Right forelimb (tissue), 1 donor: ENCODE data around the gene ANKRD18A.

Experiments
- DNase-seq: peaks from one replicate; pipeline ENCODE4 v3.0.0-alpha.2; 2018

Gene ANKRD18A

DNA sequence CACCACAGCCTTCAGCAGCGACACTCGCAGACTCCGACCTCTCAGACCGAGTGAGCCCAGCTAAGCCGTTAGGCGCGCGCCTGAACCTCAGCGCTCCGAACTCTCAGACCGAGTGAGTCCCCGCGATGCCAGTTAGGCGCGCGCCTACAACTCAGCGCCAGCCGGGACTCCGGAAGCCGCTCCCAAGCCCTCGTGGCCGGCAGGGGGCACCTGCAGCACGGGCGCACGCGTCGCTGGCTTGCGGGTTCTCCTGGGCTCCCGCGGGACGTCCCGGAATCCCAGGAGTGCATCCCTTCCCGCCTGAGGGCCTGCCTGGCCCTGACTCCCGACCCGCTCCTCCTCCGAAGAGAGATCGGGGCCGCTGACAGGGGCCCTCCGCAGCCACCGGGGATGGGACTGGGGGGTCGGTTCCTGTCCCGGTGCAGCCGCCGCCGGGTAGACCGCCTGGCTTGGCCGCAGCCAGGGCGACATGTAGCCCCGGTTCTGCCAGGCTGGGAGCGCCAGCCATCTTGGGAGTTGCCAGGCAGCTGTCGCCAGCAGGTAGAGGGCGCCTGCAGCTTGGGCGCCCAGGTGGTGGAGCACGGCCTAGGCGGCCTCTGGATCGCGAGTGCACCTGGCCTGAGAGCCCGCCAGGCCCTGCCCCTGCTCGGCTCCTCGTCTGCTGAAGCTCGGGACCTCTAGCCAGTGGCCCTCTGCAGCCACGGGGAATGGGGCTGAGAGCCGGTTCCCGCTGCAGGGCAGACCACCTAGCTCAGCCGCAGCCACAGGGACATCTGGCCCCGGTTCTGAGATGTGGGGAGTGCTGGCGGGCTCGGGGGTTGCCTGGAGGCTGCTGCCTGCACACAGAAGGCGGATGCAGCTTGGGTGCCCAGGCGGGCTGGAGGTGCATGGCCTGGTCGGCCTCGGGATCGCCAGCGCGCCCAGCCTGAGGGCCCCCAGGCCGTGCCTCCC, at the start of gene ANKRD18A:
TSS of gene ANKRD18A (minus strand) at position 114 of the 951 bp plus-strand sequence. CDS start 311 bp downstream, outside the sequence.
- peak; percentile 72 for DNase-seq

DNA sequence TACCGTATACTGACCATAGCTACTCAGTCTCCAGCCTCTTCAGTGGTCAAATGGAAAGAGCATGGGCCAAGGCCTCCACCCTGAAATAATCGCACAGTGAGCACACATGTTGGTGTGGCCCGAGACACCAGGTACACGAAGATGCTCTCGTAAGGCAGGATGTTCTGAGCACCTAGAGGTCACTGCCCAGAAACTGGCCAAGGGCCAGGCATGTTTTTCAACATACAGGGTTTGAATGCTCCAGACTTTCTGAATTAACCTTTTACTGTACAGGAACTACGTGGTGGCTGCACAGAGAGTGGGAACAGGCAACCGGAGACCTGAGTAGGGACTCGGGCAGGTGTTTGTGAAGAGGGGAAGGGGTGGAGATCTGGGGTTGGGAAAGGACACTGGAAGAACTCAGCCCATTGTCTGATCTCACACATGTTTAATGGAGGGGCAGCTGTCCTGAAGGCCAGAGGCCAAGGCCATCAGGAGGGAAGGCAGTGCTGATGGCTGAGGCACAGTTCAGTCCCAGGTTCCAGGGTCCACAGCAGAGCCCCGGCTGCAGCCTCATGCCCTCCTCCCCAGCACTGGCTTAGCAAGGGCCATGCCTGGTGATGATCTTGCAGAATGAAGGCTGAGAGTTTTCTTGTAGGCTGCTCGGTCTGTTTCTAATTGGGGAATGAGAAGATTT, 48.5 kb upstream of the ANKRD18A start:
- no peak for DNase-seq

- DNase-seq = no peak
Measured at GRCh38 chr9:38662763-38663593, 42.6 kb upstream of the ANKRD18A start.

GRCh38 chr9:38659538-38659937, 39.1 kb upstream of the ANKRD18A start:
- no peak for DNase-seq

DNA sequence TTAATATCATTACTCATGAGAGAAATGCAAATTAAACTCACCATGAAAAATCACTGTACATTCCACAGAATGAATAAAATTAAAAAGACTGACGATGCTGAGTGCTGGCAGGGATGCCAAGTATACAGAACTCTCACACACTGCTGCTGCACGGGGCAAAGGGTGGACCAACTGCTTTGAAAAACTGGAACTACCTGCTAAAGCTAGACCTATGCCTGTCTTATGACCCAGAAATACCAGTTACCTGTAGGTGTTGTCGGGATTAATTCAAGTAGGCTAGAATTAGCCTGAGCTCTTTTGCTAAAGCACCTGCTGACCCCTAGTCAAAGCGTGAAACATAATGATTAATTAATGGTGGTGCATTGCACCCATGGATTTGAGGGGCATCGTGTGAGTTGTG, 36.5 kb upstream of the ANKRD18A start:
- DNase-seq = no peak

GRCh38 chr9:38652486-38652885, 32.1 kb upstream of the ANKRD18A start:
- no peak for DNase-seq

DNA sequence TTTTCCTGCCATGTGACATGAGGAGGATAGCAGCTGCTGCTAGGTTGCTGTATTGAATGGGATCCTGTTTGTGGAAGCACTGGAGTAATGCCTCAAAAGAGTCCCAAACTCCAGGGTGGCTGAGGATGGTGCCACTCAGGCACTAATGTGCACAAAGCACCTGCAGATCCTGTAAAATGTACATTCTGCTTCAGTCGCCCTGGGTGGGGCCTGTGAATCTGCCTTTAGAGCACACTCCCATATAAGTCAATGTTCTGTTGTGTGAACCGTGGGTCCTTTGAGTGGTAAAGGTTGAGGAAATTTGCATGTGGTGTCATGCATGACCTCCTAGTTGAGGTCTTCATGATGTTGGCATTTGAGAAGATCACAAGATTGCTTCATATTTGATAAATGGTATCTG, 31.6 kb upstream of the ANKRD18A start:
- DNase-seq = no peak

GRCh38 chr9:38651400-38652042, 31.1 kb upstream of the ANKRD18A start:
- no peak for DNase-seq

GRCh38 chr9:38650564-38650963, 30.2 kb upstream of the ANKRD18A start:
- DNase-seq = no peak

DNA sequence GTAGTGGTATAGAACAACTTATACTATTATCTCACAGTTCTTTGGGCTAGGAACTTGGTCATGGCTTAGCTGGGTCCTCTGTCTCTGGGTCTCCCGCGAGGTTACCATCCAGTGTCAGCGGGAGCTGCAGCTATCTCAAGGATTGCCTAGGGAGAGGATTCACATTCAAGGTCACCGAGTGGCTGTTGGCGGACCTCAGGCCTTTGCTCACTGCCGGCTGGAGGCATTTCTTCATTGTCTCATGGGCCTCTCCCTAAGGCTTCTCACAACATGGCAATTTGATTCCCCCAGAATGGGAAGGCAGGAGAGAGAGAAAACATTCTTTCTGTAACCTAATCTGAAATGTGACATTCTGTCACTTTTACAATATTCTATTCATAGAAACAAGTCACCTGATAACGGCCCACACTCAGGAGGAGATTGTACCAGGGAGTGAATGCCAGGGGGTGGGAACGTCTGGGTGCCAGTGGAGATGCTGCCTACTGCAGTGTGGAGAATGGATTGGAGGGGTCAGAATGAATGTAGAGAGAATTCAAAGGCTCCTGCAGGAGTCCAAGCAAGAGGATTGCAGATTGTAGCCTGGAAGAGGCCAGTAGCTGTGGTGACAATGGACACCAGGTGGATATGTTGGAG, 29.5 kb upstream of the ANKRD18A start:
- DNase-seq = no peak

GRCh38 chr9:38644601-38645000, 24.2 kb upstream of the ANKRD18A start:
- no peak for DNase-seq

GRCh38 chr9:38643815-38644173, 23.4 kb upstream of the ANKRD18A start:
- DNase-seq = no peak

DNA sequence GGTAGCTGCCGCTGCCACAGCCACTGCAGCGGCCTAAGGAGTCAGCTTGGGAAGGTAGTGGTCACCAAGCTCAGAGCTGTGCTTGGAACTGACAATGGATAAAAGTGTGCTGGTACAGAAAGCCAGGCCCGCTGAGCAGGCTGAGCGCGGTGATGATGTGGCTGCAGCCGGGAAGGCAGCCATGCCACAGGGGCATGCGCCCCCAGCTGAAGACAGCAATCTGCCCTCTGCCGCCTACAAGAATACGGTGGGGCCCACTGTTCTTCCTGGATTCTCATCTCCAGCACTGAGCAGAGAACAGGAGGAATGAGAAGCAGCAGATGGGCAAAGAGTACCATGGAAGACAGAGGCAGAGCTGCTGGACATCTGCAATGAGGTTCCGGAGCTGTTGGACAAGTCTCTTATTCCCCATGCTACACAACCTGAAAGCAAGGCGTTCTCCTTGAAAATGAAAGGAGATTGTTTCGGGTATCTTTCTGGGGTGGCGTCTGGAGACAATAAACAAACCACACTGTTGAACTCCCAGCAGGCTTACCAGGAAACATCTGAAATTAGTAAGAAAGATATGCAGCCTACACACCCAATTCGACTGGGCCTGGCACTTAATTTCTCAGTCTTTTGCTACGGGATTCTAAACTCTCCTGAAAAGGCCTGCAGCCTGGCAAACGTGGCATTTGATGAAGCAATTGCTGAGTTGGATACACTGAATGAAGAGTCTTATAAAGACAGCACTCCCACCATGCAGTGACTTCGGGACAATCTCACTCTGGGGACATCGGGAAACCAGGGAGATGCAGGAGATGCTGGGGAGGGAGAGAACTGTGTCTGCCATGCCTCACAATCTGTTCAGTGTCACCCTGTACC, 22.8 kb upstream of the ANKRD18A start:
- DNase-seq = no peak

DNA sequence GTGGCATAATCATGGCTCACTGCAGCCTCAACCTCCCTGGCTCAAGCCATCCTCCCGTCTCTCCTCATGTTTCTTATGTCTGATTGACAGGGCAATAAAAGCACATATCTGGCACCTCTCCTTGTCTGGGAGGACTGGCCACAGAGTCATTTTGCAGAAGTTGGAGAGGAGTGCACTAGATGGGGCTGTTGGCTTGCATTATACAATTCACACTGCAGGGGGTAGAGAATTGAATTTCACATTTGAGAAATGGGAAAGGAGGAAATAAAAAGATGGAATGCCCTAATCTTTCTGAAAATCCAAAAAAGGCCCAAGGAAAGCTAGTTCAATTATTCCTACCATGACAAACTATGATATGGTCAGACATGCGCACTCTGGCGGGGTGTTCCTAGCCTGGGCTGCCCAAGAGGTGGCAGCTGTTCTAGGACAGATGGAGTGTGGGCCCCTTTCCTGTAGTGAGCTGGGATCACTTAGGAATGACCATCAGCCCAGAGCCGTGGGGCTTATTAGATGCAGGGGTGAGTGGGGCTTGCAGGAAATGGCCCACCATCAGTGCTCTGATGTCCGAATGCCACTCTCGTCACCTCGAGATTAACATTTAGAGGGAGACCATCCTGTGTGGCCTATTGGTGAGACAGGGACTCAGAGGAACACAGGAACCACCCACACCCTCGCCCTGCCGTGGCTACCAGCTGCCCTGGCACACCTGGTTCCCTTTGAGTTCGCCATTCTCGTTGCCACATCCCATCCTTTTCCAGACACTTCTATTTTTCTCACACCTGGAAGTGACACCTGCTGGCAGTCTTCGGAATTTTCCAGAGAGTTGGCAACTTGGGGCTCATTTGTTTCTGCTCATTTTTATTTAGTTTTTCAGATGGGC, 21.8 kb upstream of the ANKRD18A start:
- DNase-seq = no peak

- no peak for DNase-seq
Measured at GRCh38 chr9:38641142-38641541, 20.7 kb upstream of the ANKRD18A start.

- no peak for DNase-seq
Measured at GRCh38 chr9:38639577-38639940, 19.2 kb upstream of the ANKRD18A start.

GRCh38 chr9:38638881-38639576, 18.6 kb upstream of the ANKRD18A start:
- DNase-seq = no peak

DNA sequence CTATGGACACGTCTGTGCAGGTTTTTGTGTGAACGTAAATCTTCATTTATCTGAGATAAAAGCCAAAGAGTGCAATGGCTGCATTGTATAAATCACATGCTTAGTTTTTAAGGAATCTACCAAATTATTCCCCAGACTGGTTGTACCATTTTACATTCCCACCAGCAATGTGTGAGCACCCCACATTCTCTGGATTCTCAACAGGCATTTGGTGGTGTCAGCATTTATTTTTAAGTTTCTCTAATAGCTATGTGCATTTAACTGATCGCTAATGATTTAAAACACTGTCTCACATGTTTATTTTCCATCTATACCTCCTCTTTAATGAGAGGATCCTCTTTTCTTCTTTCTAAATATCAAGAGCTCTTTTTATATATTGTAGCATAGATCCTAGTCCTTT, 13.9 kb upstream of the ANKRD18A start:
- DNase-seq = no peak

GRCh38 chr9:38629511-38629910, 9.1 kb upstream of the ANKRD18A start:
- no peak for DNase-seq

GRCh38 chr9:38626006-38626405, 5.6 kb upstream of the ANKRD18A start:
- no peak for DNase-seq
